Activated T-helper 2 cell treated with anti-CD3 and anti-CD28 coated beads, Interferon-gamma antibody, Interleukin-2, Interleukin-4, amounts not matched to agents 10 μg/mL and 5 μg/mL and 100 μg/mL, durations not matched to agents 14 hours and 24 hours and 36 hours (primary cell): Measurements from ENCODE around the gene UCMA. TPM values are rescaled to one million over a fixed set of nuclear protein-coding genes. Genes with fewer than 3 reads are reported as not detected.
"Not testable (repeated sequence)": the region's sequence is repeated elsewhere in the genome, so short reads cannot be mapped to it uniquely, and the experiment has no call there.

Experiments used
- DNase-seq: peaks from one replicate; pipeline ENCODE4 v3.0.0; 2021; ENCODE audit warnings: low spot score
- H3K27ac Mint-ChIP-seq: one replicate; pipeline ENCODE4 v1.8.0; 2021; ENCODE audit warnings: mixed read lengths
- H3K27me3 Mint-ChIP-seq: one replicate; pipeline ENCODE4 v1.8.0; 2021; ENCODE audit warnings: low read depth, mixed read lengths
- H3K36me3 Mint-ChIP-seq: one replicate; pipeline ENCODE4 v1.8.0; 2021; ENCODE audit warnings: low read depth, mixed read lengths
- H3K4me1 Mint-ChIP-seq: one replicate; pipeline ENCODE4 v1.8.0; 2021; ENCODE audit warnings: low read depth, mixed read lengths
- H3K4me3 Mint-ChIP-seq: one replicate; pipeline ENCODE4 v1.8.0; 2021; ENCODE audit warnings: low read depth, mild to moderate bottlenecking, moderate library complexity, mixed read lengths
- H3K9me3 Mint-ChIP-seq: one replicate; pipeline ENCODE4 v1.8.0; 2021; ENCODE audit warnings: mixed read lengths
- intact Hi-C: fragments of 100-400 bp; cut with micrococcal nuclease; formaldehyde crosslinking; loops from one replicate; pipeline ENCODE4 v1.15.1; 2023
- total RNA-seq: library from RNA; stranded (reverse); gene quantifications from 2 replicates; pipeline ENCODE4 v1.2.3, GENCODE V29; 2022

UCMA gene
- total RNA-seq, 1 donor from 2014 or later, result not detected

GRCh38 chr10:13253726-13254125 lies 19.6 kb upstream of the UCMA start:
- intact Hi-C loops, result no loop called here
- no peak overlapping the region for H3K4me3 Mint-ChIP-seq
- H3K27me3 Mint-ChIP-seq, result peaks cover 11% of the 10 kb centered on the region
- peaks cover 4% of the 10 kb centered on the region for H3K4me1 Mint-ChIP-seq
- DNase-seq, result no peak
- H3K27ac Mint-ChIP-seq, result no peak overlapping the region
- H3K9me3 Mint-ChIP-seq, result no peaks in the 10 kb centered on the region
- H3K36me3 Mint-ChIP-seq, result no peaks in the 10 kb centered on the region

- intact Hi-C loops, result no loop called here
- no peak for DNase-seq
- Mint-ChIP-seq H3K4me1 (no peaks in the 10 kb centered on the region), H3K36me3 (no peaks in the 10 kb centered on the region), H3K4me3 (no peak overlapping the region), H3K27me3 (no peaks in the 10 kb centered on the region), H3K27ac (no peak overlapping the region), H3K9me3 (no peaks in the 10 kb centered on the region)
Measured at GRCh38 chr10:13247784-13248183, 13.6 kb upstream of the UCMA start.

- intact Hi-C loops, result no loop called here
- DNase-seq, result no peak
- no peaks in the 10 kb centered on the region for H3K27me3 Mint-ChIP-seq
- no peaks in the 10 kb centered on the region for H3K36me3 Mint-ChIP-seq
- no peak overlapping the region for H3K4me3 Mint-ChIP-seq
- no peaks in the 10 kb centered on the region for H3K9me3 Mint-ChIP-seq
- H3K4me1 Mint-ChIP-seq, result no peaks in the 10 kb centered on the region
- no peak overlapping the region for H3K27ac Mint-ChIP-seq
Measured at GRCh38 chr10:13247246-13247645, 13.1 kb upstream of the UCMA start.

GRCh38 chr10:13242260-13242659 lies 8.1 kb upstream of the UCMA start:
- DNase-seq, H3K36me3 Mint-ChIP-seq, H3K27me3 Mint-ChIP-seq, H3K27ac Mint-ChIP-seq, intact Hi-C loops, H3K9me3 Mint-ChIP-seq, H3K4me1 Mint-ChIP-seq, H3K4me3 Mint-ChIP-seq: not testable (repeated sequence)

GRCh38 chr10:13241613-13242012 lies 7.4 kb upstream of the UCMA start:
- intact Hi-C loops, result no loop called here
- Mint-ChIP-seq H3K4me3 (no peak overlapping the region), H3K36me3 (no peaks in the 10 kb centered on the region), H3K9me3 (no peaks in the 10 kb centered on the region), H3K27me3 (no peaks in the 10 kb centered on the region), H3K27ac (no peak overlapping the region), H3K4me1 (no peaks in the 10 kb centered on the region)
- no peak for DNase-seq

- H3K27ac Mint-ChIP-seq, result no peak overlapping the region
- H3K36me3 Mint-ChIP-seq, result no peaks in the 10 kb centered on the region
- intact Hi-C loops, result no loop called here
- no peak for DNase-seq
- H3K27me3 Mint-ChIP-seq, result no peaks in the 10 kb centered on the region
- no peak overlapping the region for H3K4me3 Mint-ChIP-seq
- no peaks in the 10 kb centered on the region for H3K9me3 Mint-ChIP-seq
- H3K4me1 Mint-ChIP-seq, result no peaks in the 10 kb centered on the region
Measured at GRCh38 chr10:13239923-13240322, 5.7 kb upstream of the UCMA start.

- H3K9me3 Mint-ChIP-seq, result no peaks in the 10 kb centered on the region
- no peak for DNase-seq
- H3K4me3 Mint-ChIP-seq, result no peak overlapping the region
- no peak overlapping the region for H3K27ac Mint-ChIP-seq
- H3K4me1 Mint-ChIP-seq, result no peaks in the 10 kb centered on the region
- no peaks in the 10 kb centered on the region for H3K36me3 Mint-ChIP-seq
- intact Hi-C loops, result no loop called here
- H3K27me3 Mint-ChIP-seq, result no peaks in the 10 kb centered on the region
Measured at GRCh38 chr10:13238271-13239077, 4.3 kb upstream of the UCMA start.

- no peak overlapping the region for H3K4me3 Mint-ChIP-seq
- no peaks in the 10 kb centered on the region for H3K4me1 Mint-ChIP-seq
- intact Hi-C loops, result no loop called here
- no peaks in the 10 kb centered on the region for H3K9me3 Mint-ChIP-seq
- H3K27ac Mint-ChIP-seq, result no peak overlapping the region
- DNase-seq, result no peak
- H3K27me3 Mint-ChIP-seq, result no peaks in the 10 kb centered on the region
- H3K36me3 Mint-ChIP-seq, result no peaks in the 10 kb centered on the region
Measured at GRCh38 chr10:13236638-13237037, 2.5 kb upstream of the UCMA start.

GRCh38 chr10:13234736-13235135 lies 562 bp upstream of the UCMA start:
- H3K27ac Mint-ChIP-seq, DNase-seq, H3K36me3 Mint-ChIP-seq, H3K27me3 Mint-ChIP-seq, intact Hi-C loops, H3K9me3 Mint-ChIP-seq, H3K4me1 Mint-ChIP-seq, H3K4me3 Mint-ChIP-seq: not testable (repeated sequence)

GRCh38 chr10:13233358-13233757 lies 816 bp downstream of the UCMA start:
- H3K27ac Mint-ChIP-seq, result no peak overlapping the region
- intact Hi-C loops, result no loop called here
- H3K4me1 Mint-ChIP-seq, result no peaks in the 10 kb centered on the region
- no peaks in the 10 kb centered on the region for H3K36me3 Mint-ChIP-seq
- no peaks in the 10 kb centered on the region for H3K27me3 Mint-ChIP-seq
- no peaks in the 10 kb centered on the region for H3K9me3 Mint-ChIP-seq
- no peak for DNase-seq
- H3K4me3 Mint-ChIP-seq, result no peak overlapping the region

- Mint-ChIP-seq H3K36me3 (no peaks in the 10 kb centered on the region), H3K27me3 (no peaks in the 10 kb centered on the region), H3K9me3 (no peaks in the 10 kb centered on the region), H3K4me3 (no peak overlapping the region), H3K4me1 (no peaks in the 10 kb centered on the region), H3K27ac (no peak overlapping the region)
- intact Hi-C loops, result no loop called here
- DNase-seq, result no peak
Measured at GRCh38 chr10:13231808-13232207, 2.4 kb downstream of the UCMA start.

- Mint-ChIP-seq H3K9me3 (no peaks in the 10 kb centered on the region), H3K27ac (no peak overlapping the region), H3K4me3 (no peak overlapping the region), H3K27me3 (no peaks in the 10 kb centered on the region), H3K36me3 (no peaks in the 10 kb centered on the region), H3K4me1 (no peaks in the 10 kb centered on the region)
- intact Hi-C loops, result no loop called here
- DNase-seq, result no peak
Measured at GRCh38 chr10:13231190-13231589, 3.0 kb downstream of the UCMA start.

- H3K4me3 Mint-ChIP-seq, result no peak overlapping the region
- H3K36me3 Mint-ChIP-seq, result no peaks in the 10 kb centered on the region
- no peaks in the 10 kb centered on the region for H3K4me1 Mint-ChIP-seq
- intact Hi-C loops, result no loop called here
- no peaks in the 10 kb centered on the region for H3K27me3 Mint-ChIP-seq
- no peak for DNase-seq
- no peak overlapping the region for H3K27ac Mint-ChIP-seq
- no peaks in the 10 kb centered on the region for H3K9me3 Mint-ChIP-seq
Measured at GRCh38 chr10:13227031-13227430, 7.1 kb downstream of the UCMA start.

GRCh38 chr10:13225601-13226000 lies 8.6 kb downstream of the UCMA start:
- no peak overlapping the region for H3K27ac Mint-ChIP-seq
- no peaks in the 10 kb centered on the region for H3K36me3 Mint-ChIP-seq
- no peak for DNase-seq
- intact Hi-C loops, result no loop called here
- no peaks in the 10 kb centered on the region for H3K27me3 Mint-ChIP-seq
- no peaks in the 10 kb centered on the region for H3K4me1 Mint-ChIP-seq
- no peaks in the 10 kb centered on the region for H3K9me3 Mint-ChIP-seq
- no peak overlapping the region for H3K4me3 Mint-ChIP-seq
